Measurements from ENCODE around the gene DCTN1.

Gene DCTN1

GRCh38 chr2:74375838-74376237 lies 4.3 kb downstream of the DCTN1 start:
- no peak for TF ChIP-seq CTCF (IDR thresholded peaks at IDR 0.05; ENCODE audit: poor library complexity, severe bottlenecking)
- DNase-seq (ENCODE audit: low spot score), result no peak
- peaks cover 25% of the 10 kb centered on the region for H3K36me3 ChIP-seq (ENCODE audit: low read depth)
- no peak for ATAC-seq (ENCODE audit: low read depth)
- no peak overlapping the region for H3K4me3 ChIP-seq (ENCODE audit: severe bottlenecking)
- H3K4me1 ChIP-seq (ENCODE audit: insufficient read depth, poor library complexity, severe bottlenecking), result no peaks in the 10 kb centered on the region
- no peaks in the 10 kb centered on the region for H3K9me3 ChIP-seq (ENCODE audit: severe bottlenecking)
- H3K27me3 ChIP-seq (ENCODE audit: insufficient read depth, poor library complexity, severe bottlenecking), result no peaks in the 10 kb centered on the region
- no peak overlapping the region for H3K27ac ChIP-seq (ENCODE audit: poor library complexity, severe bottlenecking)

- TF ChIP-seq CTCF (IDR thresholded peaks at IDR 0.05; ENCODE audit: poor library complexity, severe bottlenecking), result no peak
- H3K9me3 ChIP-seq (ENCODE audit: severe bottlenecking), result no peaks in the 10 kb centered on the region
- peaks cover 34% of the 10 kb centered on the region for H3K36me3 ChIP-seq (ENCODE audit: low read depth)
- DNase-seq (ENCODE audit: low spot score), result no peak
- H3K27ac ChIP-seq (ENCODE audit: poor library complexity, severe bottlenecking), result no peak overlapping the region
- H3K27me3 ChIP-seq (ENCODE audit: insufficient read depth, poor library complexity, severe bottlenecking), result no peaks in the 10 kb centered on the region
- no peak overlapping the region for H3K4me3 ChIP-seq (ENCODE audit: severe bottlenecking)
- peak; percentile 59; the same call in 1 of the 3 replicates for ATAC-seq (ENCODE audit: low read depth)
- H3K4me1 ChIP-seq (ENCODE audit: insufficient read depth, poor library complexity, severe bottlenecking), result no peaks in the 10 kb centered on the region
These were observed 5.5 kb downstream of the DCTN1 start for GRCh38 chr2:74374509-74375205.

- H3K27me3 ChIP-seq (ENCODE audit: insufficient read depth, poor library complexity, severe bottlenecking), result no peaks in the 10 kb centered on the region
- TF ChIP-seq CTCF (IDR thresholded peaks at IDR 0.05; ENCODE audit: poor library complexity, severe bottlenecking), result no peak
- H3K27ac ChIP-seq (ENCODE audit: poor library complexity, severe bottlenecking), result no peak overlapping the region
- no peaks in the 10 kb centered on the region for H3K4me1 ChIP-seq (ENCODE audit: insufficient read depth, poor library complexity, severe bottlenecking)
- ATAC-seq (ENCODE audit: low read depth) (no peak), DNase-seq (ENCODE audit: low spot score) (no peak)
- no peak overlapping the region for H3K4me3 ChIP-seq (ENCODE audit: severe bottlenecking)
- H3K36me3 ChIP-seq (ENCODE audit: low read depth), result peaks cover 38% of the 10 kb centered on the region
- H3K9me3 ChIP-seq (ENCODE audit: severe bottlenecking), result no peaks in the 10 kb centered on the region
These were observed 6.1 kb downstream of the DCTN1 start for GRCh38 chr2:74373985-74374384.

GRCh38 chr2:74373221-74373676 lies 6.9 kb downstream of the DCTN1 start:
- Histone ChIP-seq H3K4me3 (ENCODE audit: severe bottlenecking) (no peak overlapping the region), H3K27me3 (ENCODE audit: insufficient read depth, poor library complexity, severe bottlenecking) (no peaks in the 10 kb centered on the region), H3K36me3 (ENCODE audit: low read depth) (peaks cover 41% of the 10 kb centered on the region), H3K4me1 (ENCODE audit: insufficient read depth, poor library complexity, severe bottlenecking) (no peaks in the 10 kb centered on the region), H3K9me3 (ENCODE audit: severe bottlenecking) (no peaks in the 10 kb centered on the region), H3K27ac (ENCODE audit: poor library complexity, severe bottlenecking) (no peak overlapping the region)
- TF ChIP-seq CTCF (IDR thresholded peaks at IDR 0.05; ENCODE audit: poor library complexity, severe bottlenecking), result no peak
- DNase-seq (ENCODE audit: low spot score) (no peak), ATAC-seq (ENCODE audit: low read depth) (no peak)

GRCh38 chr2:74372674-74373073 lies 7.4 kb downstream of the DCTN1 start:
- no peak for ATAC-seq (ENCODE audit: low read depth)
- DNase-seq (ENCODE audit: low spot score), result no peak
- no peak for TF ChIP-seq CTCF (IDR thresholded peaks at IDR 0.05; ENCODE audit: poor library complexity, severe bottlenecking)
- H3K27me3 ChIP-seq (ENCODE audit: insufficient read depth, poor library complexity, severe bottlenecking), result no peaks in the 10 kb centered on the region
- no peaks in the 10 kb centered on the region for H3K4me1 ChIP-seq (ENCODE audit: insufficient read depth, poor library complexity, severe bottlenecking)
- peaks cover 41% of the 10 kb centered on the region for H3K36me3 ChIP-seq (ENCODE audit: low read depth)
- H3K9me3 ChIP-seq (ENCODE audit: severe bottlenecking), result no peaks in the 10 kb centered on the region
- no peak overlapping the region for H3K27ac ChIP-seq (ENCODE audit: poor library complexity, severe bottlenecking)
- H3K4me3 ChIP-seq (ENCODE audit: severe bottlenecking), result no peak overlapping the region

Data from RWPE2 (cell line).